ENCODE results near the gene RNF14. TPM values are rescaled to one million over a fixed set of nuclear protein-coding genes. Genes with fewer than 3 reads are reported as not detected.

Gene RNF14
- total RNA-seq, 1 experiment from 2014 or later = 72.1 TPM

- no TSS peak for BruUV-seq (replicated peaks)
- Histone ChIP-seq H3K4me1 (ENCODE audit: control insufficient read depth, insufficient read depth, low read length) (no peaks in the 10 kb centered on the region), H3K36me3 (ENCODE audit: control insufficient read depth, insufficient read depth, low read length) (no peaks in the 10 kb centered on the region), H3K9me3 (ENCODE audit: control insufficient read depth, insufficient read depth, low read depth, low read length) (no peaks in the 10 kb centered on the region), H3K4me3 (ENCODE audit: low read depth in 2 of 2, low read length in 2 of 2) (no peak overlapping the region), H3K27me3 (ENCODE audit: control insufficient read depth, insufficient read depth, low read length) (no peaks in the 10 kb centered on the region; the same call in 1 of the 2 replicates), H3K27ac (ENCODE audit: low read length) (no peak overlapping the region)
- no peak for TF ChIP-seq CTCF (IDR thresholded peaks at IDR 0.05)
- no peak for TF ChIP-seq TCF7L2 (IDR thresholded peaks at IDR 0.05; ENCODE audit: low read depth, low read length)
- no peak for TF ChIP-seq REST (IDR thresholded peaks at IDR 0.05; ENCODE audit: insufficient read depth in 1 of 2, low read depth in 2 of 2, low read length in 1 of 2)
- no peak for TF ChIP-seq POLR2AphosphoS5 (IDR thresholded peaks at IDR 0.05; ENCODE audit: low read depth, low read length)
- no peak for TF ChIP-seq SIN3A (IDR thresholded peaks at IDR 0.05; ENCODE audit: borderline replicate concordance, insufficient read depth, low read depth, low read length)
- in situ Hi-C loops (cut with HindIII; ENCODE audit: low pct_unique_long_range_greater_than_20kb, low sequenced_read_pairs) = no loop called here
- POLR2A ChIA-PET = interaction anchor here (0.5 kb wide), 1 partner anchor 256 kb away, joined by 3 read pairs; no protein-coding TSS in a partner anchor
- intact Hi-C loops (cut with micrococcal nuclease; ENCODE audit: unreplicated experiment) = no loop called here
- ATAC-seq (no peak), DNase-seq (ENCODE audit: low read depth, low spot score) (no peak)
- CTCF ChIA-PET = no interaction called here
These were observed 21.6 kb upstream of the RNF14 start for GRCh38 chr5:141947316-141947715.

GRCh38 chr5:141948812-141949211 lies 20.1 kb upstream of the RNF14 start:
- Histone ChIP-seq H3K36me3 (ENCODE audit: control insufficient read depth, insufficient read depth, low read length) (no peaks in the 10 kb centered on the region), H3K4me1 (ENCODE audit: control insufficient read depth, insufficient read depth, low read length) (no peaks in the 10 kb centered on the region), H3K27me3 (ENCODE audit: control insufficient read depth, insufficient read depth, low read length) (no peaks in the 10 kb centered on the region; the same call in none of the 2 replicates), H3K4me3 (ENCODE audit: low read depth in 2 of 2, low read length in 2 of 2) (no peak overlapping the region), H3K27ac (ENCODE audit: low read length) (no peak overlapping the region), H3K9me3 (ENCODE audit: control insufficient read depth, insufficient read depth, low read depth, low read length) (no peaks in the 10 kb centered on the region)
- no peak for DNase-seq (ENCODE audit: low read depth, low spot score)
- no TSS peak for BruUV-seq (replicated peaks)
- TF ChIP-seq CTCF (IDR thresholded peaks at IDR 0.05) (no peak), POLR2AphosphoS5 (IDR thresholded peaks at IDR 0.05; ENCODE audit: low read depth, low read length) (no peak), REST (IDR thresholded peaks at IDR 0.05; ENCODE audit: insufficient read depth in 1 of 2, low read depth in 2 of 2, low read length in 1 of 2) (no peak)
- ATAC-seq = no peak
- intact Hi-C loops (cut with micrococcal nuclease; ENCODE audit: unreplicated experiment) = no loop called here
- POLR2A ChIA-PET = no interaction called here
- in situ Hi-C loops (cut with HindIII; ENCODE audit: low pct_unique_long_range_greater_than_20kb, low sequenced_read_pairs) = no loop called here
- CTCF ChIA-PET = no interaction called here
